ENCODE results near the gene SLC4A2.

DNA sequence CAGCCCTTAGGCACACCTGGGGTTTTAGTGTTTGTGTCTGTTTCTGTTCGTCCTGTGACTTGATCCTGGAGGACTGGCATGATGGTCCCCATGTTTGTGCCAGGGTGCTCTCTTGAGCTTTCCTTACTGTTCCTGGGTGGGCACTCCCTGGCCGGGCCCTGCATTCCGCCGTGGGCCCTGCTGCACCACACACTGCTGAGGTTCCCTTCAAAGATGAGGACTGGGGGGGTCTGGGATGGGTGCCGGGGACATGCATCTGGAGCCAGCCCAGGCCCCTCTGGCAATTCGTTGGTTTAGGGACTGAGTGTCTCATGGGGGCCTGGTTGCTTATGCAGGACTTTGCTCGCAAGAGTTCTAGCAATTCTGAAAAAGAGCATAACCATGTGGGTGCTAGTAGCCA, 31.6 kb downstream of the SLC4A2 start:
- TF ChIP-seq, protein P1, sequence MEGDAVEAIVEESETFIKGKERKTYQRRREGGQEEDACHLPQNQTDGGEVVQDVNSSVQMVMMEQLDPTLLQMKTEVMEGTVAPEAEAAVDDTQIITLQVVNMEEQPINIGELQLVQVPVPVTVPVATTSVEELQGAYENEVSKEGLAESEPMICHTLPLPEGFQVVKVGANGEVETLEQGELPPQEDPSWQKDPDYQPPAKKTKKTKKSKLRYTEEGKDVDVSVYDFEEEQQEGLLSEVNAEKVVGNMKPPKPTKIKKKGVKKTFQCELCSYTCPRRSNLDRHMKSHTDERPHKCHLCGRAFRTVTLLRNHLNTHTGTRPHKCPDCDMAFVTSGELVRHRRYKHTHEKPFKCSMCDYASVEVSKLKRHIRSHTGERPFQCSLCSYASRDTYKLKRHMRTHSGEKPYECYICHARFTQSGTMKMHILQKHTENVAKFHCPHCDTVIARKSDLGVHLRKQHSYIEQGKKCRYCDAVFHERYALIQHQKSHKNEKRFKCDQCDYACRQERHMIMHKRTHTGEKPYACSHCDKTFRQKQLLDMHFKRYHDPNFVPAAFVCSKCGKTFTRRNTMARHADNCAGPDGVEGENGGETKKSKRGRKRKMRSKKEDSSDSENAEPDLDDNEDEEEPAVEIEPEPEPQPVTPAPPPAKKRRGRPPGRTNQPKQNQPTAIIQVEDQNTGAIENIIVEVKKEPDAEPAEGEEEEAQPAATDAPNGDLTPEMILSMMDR (IDR thresholded peaks at IDR 0.05): no peak
- no peak for TF ChIP-seq POLR2A (IDR thresholded peaks at IDR 0.05)
